HG02759 (cell line): Measurements from ENCODE around the gene PSME3IP1.

Experiments used
- ATAC-seq: cut with Tn5 transposase; IDR thresholded peaks from one replicate; pipeline ENCODE4 v1.9.1; 2021; ENCODE audit warnings: mild to moderate bottlenecking, moderate library complexity; ENCODE audit not compliant: unreplicated experiment

PSME3IP1 gene

GRCh38 chr16:57146040-57146647, 39.7 kb downstream of the PSME3IP1 start:
- ATAC-seq = no peak

- ATAC-seq = no peak
Observed at GRCh38 chr16:57145046-57146021, 40.5 kb downstream of the PSME3IP1 start.

- no peak for ATAC-seq
Observed at GRCh38 chr16:57144027-57144426, 41.8 kb downstream of the PSME3IP1 start.

- ATAC-seq = no peak
Observed at GRCh38 chr16:57143149-57143921, 42.5 kb downstream of the PSME3IP1 start.

- peak; percentile 61 for ATAC-seq
Observed at GRCh38 chr16:57141822-57142631, 43.8 kb downstream of the PSME3IP1 start.

- no peak for ATAC-seq
Observed at GRCh38 chr16:57140931-57141668, 44.7 kb downstream of the PSME3IP1 start.

- ATAC-seq = no peak
Observed at GRCh38 chr16:57138281-57138935, 47.4 kb downstream of the PSME3IP1 start.

GRCh38 chr16:57137566-57138273, 48.1 kb downstream of the PSME3IP1 start:
- no peak for ATAC-seq

- no peak for ATAC-seq
Observed at GRCh38 chr16:57137043-57137442, 48.8 kb downstream of the PSME3IP1 start.

- no peak for ATAC-seq
Observed at GRCh38 chr16:57134982-57135381, 50.9 kb downstream of the PSME3IP1 start.

- ATAC-seq = no peak
Observed at GRCh38 chr16:57133886-57134285, 52.0 kb downstream of the PSME3IP1 start.

- ATAC-seq = no peak
Observed at GRCh38 chr16:57133031-57133430, 52.8 kb downstream of the PSME3IP1 start.

- ATAC-seq = no peak
Observed at GRCh38 chr16:57132470-57132869, 53.4 kb downstream of the PSME3IP1 start.

GRCh38 chr16:57131351-57131970, 54.4 kb downstream of the PSME3IP1 start:
- no peak for ATAC-seq

- ATAC-seq = no peak
Observed at GRCh38 chr16:57130950-57131321, 54.9 kb downstream of the PSME3IP1 start.

GRCh38 chr16:57128771-57129389, 57.0 kb downstream of the PSME3IP1 start:
- peak; percentile 60 for ATAC-seq

- no peak for ATAC-seq
Observed at GRCh38 chr16:57127836-57128235, 58.0 kb downstream of the PSME3IP1 start.
